Left ventricle myocardium inferior (tissue), 1 donor: ENCODE results near the gene PPTC7. TPM values are rescaled to one million over a fixed set of nuclear protein-coding genes. Genes with fewer than 3 reads are reported as not detected.
"Not testable (repeated sequence)": the region's sequence is repeated elsewhere in the genome, so short reads cannot be mapped to it uniquely, and the experiment has no call there.

Source experiments
- DNase-seq: peaks from one replicate; pipeline ENCODE4 v3.0.0-alpha.2; 2020
- H3K27ac ChIP-seq: fragments of 200-600 bp; replicated peaks from 2 replicates; pipeline ENCODE4 v1.8.0; 2021
- H3K27me3 ChIP-seq: fragments of 200-600 bp; 2 replicates; pipeline ENCODE4 v1.8.0; 2021; ENCODE audit warnings: low read depth
- H3K36me3 ChIP-seq: fragments of 200-600 bp; 2 replicates; pipeline ENCODE4 v1.8.0; 2021
- H3K4me1 ChIP-seq: fragments of 200-600 bp; 2 replicates; pipeline ENCODE4 v1.8.0; 2021
- H3K4me3 ChIP-seq: fragments of 200-600 bp; 2 replicates; pipeline ENCODE4 v1.8.0; 2021; ENCODE audit warnings: mild to moderate bottlenecking, moderate library complexity
- H3K9me3 ChIP-seq: fragments of 200-600 bp; replicated peaks from 2 replicates; pipeline ENCODE4 v1.8.0; 2021
- intact Hi-C: fragments of 100-400 bp; cut with micrococcal nuclease; formaldehyde crosslinking; loops from one replicate; pipeline ENCODE4 v1.11.0; 2022
- total RNA-seq: library from RNA; stranded (reverse); fragmentation: NEBNext Ultra II Directional; extraction: Animal tissue kit (Norgen Biotek cat#: 25700); gene quantifications from one replicate; pipeline ENCODE4 v1.2.1, GENCODE V29; 2021
- TF ChIP-seq, protein P1 (sequence below): fragments of 200-600 bp; IDR thresholded peaks from 2 replicates; pipeline ENCODE4 v1.8.0; 2021; ENCODE audit warnings: antibody characterized with exemption, mild to moderate bottlenecking, borderline replicate concordance
- donor health status: DM: no; HTN: yes; CAD: no; lungs with severe emphysema.

Gene PPTC7
- total RNA-seq, 1 donor from 2014 or later = 103 TPM

DNA sequence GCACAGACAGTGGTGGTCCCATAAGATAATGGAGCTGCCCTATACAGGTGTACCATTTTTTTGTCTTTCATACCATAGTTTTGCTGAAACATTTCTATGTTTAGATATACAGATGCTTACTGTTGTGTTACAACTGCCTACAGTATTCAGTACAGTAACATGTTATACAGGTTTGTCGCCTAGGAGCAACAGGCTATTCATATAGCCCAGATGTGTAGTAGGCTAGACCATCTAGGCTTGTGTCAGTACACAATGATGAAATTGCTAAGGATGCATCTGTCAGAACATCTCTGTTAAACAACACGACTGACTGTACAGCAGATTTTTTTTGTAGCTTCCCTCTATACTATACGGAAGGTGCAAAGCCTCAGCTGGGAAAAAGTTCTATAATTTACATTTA, 50.5 kb downstream of the PPTC7 start:
- TF ChIP-seq, protein P1, sequence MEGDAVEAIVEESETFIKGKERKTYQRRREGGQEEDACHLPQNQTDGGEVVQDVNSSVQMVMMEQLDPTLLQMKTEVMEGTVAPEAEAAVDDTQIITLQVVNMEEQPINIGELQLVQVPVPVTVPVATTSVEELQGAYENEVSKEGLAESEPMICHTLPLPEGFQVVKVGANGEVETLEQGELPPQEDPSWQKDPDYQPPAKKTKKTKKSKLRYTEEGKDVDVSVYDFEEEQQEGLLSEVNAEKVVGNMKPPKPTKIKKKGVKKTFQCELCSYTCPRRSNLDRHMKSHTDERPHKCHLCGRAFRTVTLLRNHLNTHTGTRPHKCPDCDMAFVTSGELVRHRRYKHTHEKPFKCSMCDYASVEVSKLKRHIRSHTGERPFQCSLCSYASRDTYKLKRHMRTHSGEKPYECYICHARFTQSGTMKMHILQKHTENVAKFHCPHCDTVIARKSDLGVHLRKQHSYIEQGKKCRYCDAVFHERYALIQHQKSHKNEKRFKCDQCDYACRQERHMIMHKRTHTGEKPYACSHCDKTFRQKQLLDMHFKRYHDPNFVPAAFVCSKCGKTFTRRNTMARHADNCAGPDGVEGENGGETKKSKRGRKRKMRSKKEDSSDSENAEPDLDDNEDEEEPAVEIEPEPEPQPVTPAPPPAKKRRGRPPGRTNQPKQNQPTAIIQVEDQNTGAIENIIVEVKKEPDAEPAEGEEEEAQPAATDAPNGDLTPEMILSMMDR = no peak
- Histone ChIP-seq H3K27ac (peak overlapping the region; percentile 87), H3K36me3 (peaks cover 31% of the 10 kb centered on the region), H3K4me3 (no peak overlapping the region), H3K4me1 (peaks cover 71% of the 10 kb centered on the region), H3K9me3 (no peaks in the 10 kb centered on the region), H3K27me3 (no peaks in the 10 kb centered on the region)
- no peak for DNase-seq
- intact Hi-C loops = no loop called here

DNA sequence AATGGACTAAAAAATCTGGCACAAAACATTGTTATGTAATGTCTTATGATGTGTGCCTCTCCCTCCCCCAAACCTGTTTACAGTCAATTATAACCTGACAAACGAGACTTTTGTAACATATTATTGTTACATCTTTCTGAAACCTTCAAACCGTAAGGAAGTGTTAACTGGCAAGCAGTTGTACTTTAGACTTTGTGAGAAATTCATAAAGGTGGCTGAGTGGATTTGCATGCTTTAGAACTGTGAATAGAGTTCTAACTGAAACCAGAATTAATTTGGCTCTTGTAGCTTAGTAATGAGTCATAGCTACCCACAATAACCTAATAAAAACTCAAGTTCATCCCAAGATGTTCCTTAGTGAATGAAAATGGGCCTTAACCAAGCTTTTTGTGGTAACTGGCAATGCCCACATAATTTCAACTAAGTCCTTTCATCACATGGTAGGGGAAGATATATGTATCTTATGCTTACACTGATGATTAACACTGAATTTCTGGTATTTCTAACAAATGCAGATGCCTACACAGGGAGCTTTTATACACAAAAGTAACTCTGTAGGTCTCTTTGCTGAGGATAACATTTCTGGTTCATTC, 51.3 kb downstream of the PPTC7 start:
- intact Hi-C loops = no loop called here
- peaks cover 70% of the 10 kb centered on the region for H3K4me1 ChIP-seq
- DNase-seq = no peak
- peaks cover 23% of the 10 kb centered on the region for H3K36me3 ChIP-seq
- TF ChIP-seq, protein P1 = no peak
- H3K27ac ChIP-seq = peak overlapping the region; percentile 37
- no peaks in the 10 kb centered on the region for H3K27me3 ChIP-seq
- no peaks in the 10 kb centered on the region for H3K9me3 ChIP-seq
- H3K4me3 ChIP-seq = no peak overlapping the region

DNA sequence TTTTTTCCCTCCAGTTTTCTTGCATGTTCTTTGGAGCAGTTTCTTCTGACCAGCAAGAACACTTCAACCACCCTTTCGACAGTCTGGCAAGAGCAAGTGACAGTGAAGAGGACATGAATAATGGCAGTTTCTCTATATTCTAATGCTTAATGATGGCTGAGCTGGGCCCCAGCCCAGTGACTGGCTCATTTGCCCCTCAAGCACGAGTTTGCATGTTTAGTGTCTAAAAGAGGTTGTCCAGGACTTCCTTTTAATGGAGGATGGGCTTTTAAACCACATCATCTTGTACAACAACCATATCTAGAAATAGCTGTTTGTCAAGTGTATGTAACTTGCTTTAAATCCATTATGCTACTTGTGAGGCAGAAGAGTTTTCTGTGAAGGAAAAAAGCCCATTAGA, 52.6 kb downstream of the PPTC7 start:
- H3K27me3 ChIP-seq = no peaks in the 10 kb centered on the region
- no peaks in the 10 kb centered on the region for H3K9me3 ChIP-seq
- H3K4me1 ChIP-seq = peaks cover 56% of the 10 kb centered on the region
- H3K4me3 ChIP-seq = no peak overlapping the region
- TF ChIP-seq, protein P1 = no peak
- intact Hi-C loops = no loop called here
- DNase-seq = no peak
- H3K27ac ChIP-seq = peak overlapping the region; percentile 0
- peaks cover 9% of the 10 kb centered on the region for H3K36me3 ChIP-seq

DNA sequence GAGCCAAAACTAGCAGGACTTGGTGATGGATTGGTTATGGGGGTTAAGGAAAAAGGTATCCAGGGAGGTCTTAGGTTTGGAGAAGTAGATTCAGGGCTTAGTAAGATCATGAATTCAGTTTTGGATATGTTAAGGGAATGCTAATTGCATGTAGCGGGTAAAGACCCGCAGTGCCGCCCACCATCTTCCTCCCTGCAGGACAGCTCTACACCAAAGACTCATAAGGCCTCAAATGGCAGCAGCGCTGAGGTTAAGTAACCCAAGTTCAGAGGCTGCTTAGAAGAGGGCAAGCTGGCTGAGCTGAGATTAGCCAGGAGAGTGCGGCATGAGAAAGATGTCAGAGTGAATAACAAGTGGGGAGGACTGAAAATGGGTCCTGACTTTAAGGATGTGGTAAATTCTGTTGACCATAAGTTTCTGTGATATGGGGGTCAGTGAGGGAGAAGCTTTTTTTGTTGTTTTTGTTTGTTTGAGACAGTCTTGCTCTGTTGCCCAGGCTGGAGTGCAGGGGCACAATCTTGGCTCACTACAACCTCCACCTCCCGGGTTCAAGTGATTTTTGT, 54.8 kb downstream of the PPTC7 start:
- H3K27ac ChIP-seq = no peak overlapping the region

DNA sequence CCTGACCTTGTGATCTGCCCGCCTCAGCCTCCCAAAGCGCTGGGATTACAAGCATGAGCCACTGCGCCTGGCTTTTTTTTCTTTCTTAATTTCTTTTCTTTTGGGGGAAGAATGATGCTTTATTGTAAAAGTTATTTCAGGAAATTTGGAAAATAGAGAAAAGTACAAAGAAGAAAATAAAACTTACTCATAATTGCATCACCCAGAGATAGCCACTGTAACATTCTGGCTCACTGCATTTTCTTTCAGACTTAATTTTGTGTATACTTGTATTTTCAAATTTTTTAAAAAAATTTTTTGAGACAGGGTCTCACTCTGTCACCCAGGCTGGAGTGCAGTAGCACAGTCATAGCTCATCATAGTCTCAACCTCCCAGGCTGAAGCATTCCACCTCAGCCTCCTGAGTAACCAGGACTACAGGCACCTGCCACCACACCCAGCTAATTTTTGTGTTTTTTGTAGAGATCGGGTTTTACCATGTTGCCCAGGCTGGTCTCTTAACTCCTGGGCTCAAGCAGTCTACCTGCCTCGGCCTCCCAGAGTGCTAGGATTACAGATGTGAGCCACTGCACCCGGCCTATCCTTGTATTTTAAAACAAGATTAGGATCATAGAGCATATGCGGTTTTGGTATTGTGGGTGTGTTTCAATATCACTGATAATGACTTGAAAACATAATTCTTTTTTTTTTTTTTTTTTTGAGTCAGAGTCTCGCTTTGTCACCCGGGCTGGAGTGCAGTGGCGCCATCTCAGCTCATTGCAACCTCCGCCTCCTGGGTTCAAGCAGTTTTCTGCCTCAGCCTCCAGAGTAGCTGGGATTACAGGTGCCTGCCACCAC, 62.0 kb downstream of the PPTC7 start:
- H3K27me3 ChIP-seq, H3K27ac ChIP-seq, DNase-seq, H3K4me3 ChIP-seq, H3K9me3 ChIP-seq, H3K4me1 ChIP-seq, intact Hi-C loops, H3K36me3 ChIP-seq: not testable (repeated sequence)

More for the DNA sequence above, 54.8 kb downstream of the PPTC7 start:
- Histone ChIP-seq H3K36me3 (peaks cover 6% of the 10 kb centered on the region), H3K4me3 (no peak overlapping the region), H3K27me3 (no peaks in the 10 kb centered on the region), H3K4me1 (peaks cover 42% of the 10 kb centered on the region), H3K9me3 (no peaks in the 10 kb centered on the region)
- DNase-seq = no peak
- TF ChIP-seq, protein P1 = no peak
- intact Hi-C loops = no loop called here

DNA sequence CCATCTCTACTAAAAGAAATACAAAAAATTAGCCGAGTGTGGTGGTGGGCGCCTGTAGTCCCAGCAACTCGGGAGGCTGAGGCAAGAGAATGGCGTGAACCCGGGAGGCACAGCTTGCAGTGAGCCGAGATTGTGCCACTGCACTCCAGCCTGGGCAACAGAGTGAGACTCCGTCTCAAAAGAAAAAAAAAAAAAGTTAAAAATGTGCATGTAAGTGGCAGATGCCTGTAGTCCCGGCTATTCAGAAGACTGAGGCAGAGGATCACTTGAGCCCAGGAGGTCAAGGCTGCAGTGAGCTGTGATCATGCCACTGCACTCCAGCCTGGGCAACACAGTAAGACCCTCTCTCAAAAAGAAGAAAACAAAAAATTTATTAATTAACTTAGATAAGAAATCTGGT, 65.1 kb downstream of the PPTC7 start:
- intact Hi-C loops, DNase-seq, H3K36me3 ChIP-seq, H3K27me3 ChIP-seq, H3K4me1 ChIP-seq, H3K4me3 ChIP-seq, H3K27ac ChIP-seq, H3K9me3 ChIP-seq: not testable (repeated sequence)
